Uterus (tissue), 2 donors: ENCODE results near the gene LRRC2.

Experiments used
- CTCF ChIP-seq, 4 experiments: fragments of 200-600 bp in 2 of 4; fragments of 450-650 bp in 2 of 4; sonication (generic) in 2 of 4; IDR thresholded peaks; one replicate each; pipeline ENCODE4 v1.5.1; 2016 to 2019; ENCODE audit warnings: antibody characterized with exemption in 4 of 4, mild to moderate bottlenecking in 2 of 4, moderate library complexity in 1 of 4
- POLR2A ChIP-seq, 2 donors: fragments of 450-650 bp; IDR thresholded peaks; one replicate each; pipeline ENCODE4 v1.6.1; 2016; ENCODE audit warnings: antibody characterized with exemption in 2 of 2, mild to moderate bottlenecking in 1 of 2, moderate library complexity in 1 of 2

- TF ChIP-seq CTCF (IDR thresholded peaks at IDR 0.05), result no peak
- TF ChIP-seq POLR2A (IDR thresholded peaks at IDR 0.05), result no peak
Measured at GRCh38 chr3:46509661-46510187, 56.4 kb downstream of the LRRC2 start.
